GM18507 (cell line): ENCODE results near the gene RERE.

Experiments used
- DNase-seq: peaks from one replicate; pipeline ENCODE4 v3.0.0; 2011; ENCODE audit warnings: low read depth; ENCODE audit not compliant: insufficient read length; ENCODE audit errors: extremely low spot score
- FAIRE-seq: peaks from 2 replicates; lab custom pipeline; 2011; peaks lifted over from hg19 to GRCh38; lab: Jason Lieb, UNC

Gene RERE

GRCh38 chr1:8765198-8765597, 52.2 kb downstream of the RERE start:
- DNase-seq (no peak), FAIRE-seq (no peak)

DNA sequence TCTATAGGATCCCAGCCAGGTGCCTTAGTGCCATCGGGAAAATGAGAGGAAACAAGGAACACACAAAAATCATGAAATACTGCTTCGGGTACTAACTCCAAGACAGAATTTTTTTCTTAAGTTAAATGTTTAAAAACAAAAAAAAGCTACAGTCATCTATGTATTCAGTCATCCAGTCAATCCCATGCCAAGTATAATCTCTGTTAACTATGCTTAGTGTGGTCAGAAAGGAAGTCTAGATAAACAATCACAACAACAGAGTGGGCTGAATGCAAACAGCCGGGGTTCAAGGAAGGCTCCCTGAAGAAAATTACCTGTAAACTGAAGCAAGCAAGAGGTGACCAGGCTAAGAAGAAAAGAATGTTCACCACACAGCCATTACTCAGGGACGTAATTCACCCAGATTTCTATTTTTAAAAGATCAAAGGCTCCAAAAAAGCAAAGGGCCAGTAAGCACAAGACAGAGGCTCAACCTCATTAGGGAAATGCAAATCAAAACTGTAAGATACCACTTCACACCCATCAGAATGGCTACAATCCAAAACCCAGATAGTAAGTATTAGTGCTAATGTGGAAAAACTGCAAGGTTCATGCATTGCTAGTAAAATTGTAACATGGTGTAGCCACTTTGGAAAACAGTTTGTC, 53.0 kb downstream of the RERE start:
- DNase-seq (no peak), FAIRE-seq (peak; percentile 71)

DNA sequence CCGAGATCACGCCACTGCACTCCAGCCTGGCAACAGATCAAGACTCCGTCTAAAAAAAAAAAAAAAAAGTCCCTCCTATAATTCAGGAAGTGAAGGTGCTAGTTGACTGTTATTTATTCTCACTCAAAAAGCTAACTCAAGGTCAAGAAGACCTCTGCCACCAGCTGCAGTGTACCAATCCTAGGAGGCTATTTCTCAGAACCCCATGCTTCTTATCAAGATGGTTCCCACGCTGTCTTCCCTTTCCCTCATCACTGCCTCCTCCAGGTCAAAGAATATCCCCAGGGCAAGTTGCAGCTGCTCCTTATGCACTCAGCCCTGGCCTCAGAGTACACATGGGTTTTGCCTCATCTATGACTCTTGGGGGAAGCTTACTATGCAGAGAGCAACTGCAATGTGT, 53.6 kb downstream of the RERE start:
- FAIRE-seq = peak; percentile 77
- DNase-seq = no peak

GRCh38 chr1:8754993-8755392, 62.4 kb downstream of the RERE start:
- FAIRE-seq = peak; percentile 53
- DNase-seq = no peak

DNA sequence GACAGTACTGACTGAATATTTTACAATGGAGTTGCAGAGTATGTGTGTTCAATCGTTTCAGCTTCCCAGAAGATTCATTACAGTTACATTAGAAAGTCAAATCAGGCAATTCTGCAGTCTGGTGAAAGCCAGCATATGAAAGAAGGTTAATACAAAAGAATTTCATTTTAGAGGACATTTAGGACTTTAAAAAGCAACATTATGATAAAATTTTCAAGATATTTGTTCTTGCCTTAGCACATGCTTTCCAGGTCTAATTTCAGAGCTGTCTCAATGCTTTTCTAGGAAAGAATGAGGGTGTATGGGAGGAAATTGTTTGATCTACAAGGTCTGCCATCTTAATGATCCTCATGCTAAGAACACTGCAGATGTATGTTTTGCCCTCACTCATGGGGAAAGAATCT, 63.2 kb downstream of the RERE start:
- FAIRE-seq = no peak
- DNase-seq = no peak

- FAIRE-seq (no peak), DNase-seq (no peak)
Observed at GRCh38 chr1:8753736-8754135, 63.7 kb downstream of the RERE start.

- FAIRE-seq = no peak
- no peak for DNase-seq
Observed at GRCh38 chr1:8752921-8753713, 64.3 kb downstream of the RERE start.

DNA sequence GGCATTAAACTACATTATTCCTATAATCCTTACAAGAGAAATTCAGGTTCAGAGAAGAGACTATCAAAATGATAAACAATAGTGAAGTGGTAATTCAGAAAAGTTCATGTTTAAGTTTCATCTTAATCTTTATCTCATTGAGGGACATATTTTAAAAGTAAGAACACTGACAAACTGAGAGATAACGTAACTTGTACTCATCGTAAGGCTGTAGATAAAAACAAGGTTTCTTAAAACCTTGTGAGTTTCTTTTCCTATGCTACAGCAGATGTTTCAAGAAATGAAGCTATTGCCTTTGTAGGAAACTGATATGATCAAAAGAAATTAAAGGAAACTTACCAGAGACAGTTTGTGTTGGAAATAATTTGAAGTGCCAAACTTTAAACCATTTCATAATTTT, 65.0 kb downstream of the RERE start:
- FAIRE-seq = no peak
- no peak for DNase-seq

- no peak for DNase-seq
- no peak for FAIRE-seq
Observed at GRCh38 chr1:8751984-8752383, 65.5 kb downstream of the RERE start.

GRCh38 chr1:8747879-8748825, 69.3 kb downstream of the RERE start:
- FAIRE-seq = no peak
- no peak for DNase-seq

GRCh38 chr1:8746554-8746953, 70.9 kb downstream of the RERE start:
- FAIRE-seq (no peak), DNase-seq (no peak)

DNA sequence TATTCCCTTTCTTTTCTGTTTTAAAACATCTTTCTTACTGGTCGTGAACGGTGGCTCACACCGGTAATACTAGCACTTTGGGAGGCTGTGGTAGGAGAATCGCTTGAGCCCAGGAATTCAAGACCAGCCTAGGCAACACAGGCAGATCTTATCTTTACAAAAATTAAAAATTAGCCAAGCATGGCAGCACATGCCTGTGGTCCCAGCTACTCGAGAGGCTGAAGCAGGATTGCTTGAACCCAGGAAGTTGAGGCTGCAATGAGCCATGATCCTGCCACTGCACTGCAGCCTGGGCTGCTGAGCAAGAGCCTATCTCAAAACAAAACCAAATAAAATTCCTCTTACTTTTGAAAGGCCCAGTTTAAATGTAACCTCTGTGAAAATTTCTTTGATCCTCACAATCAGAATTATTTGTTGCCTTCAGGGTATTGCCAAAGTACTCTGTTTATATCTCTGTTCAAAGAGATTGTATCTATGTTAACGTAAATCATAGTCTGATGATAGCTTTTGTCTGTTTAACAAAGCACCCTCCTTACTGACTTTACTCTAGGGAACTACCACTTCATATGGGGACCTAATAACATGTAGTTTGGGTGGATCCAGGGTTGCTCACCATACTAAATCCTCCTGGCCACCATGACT, 71.6 kb downstream of the RERE start:
- FAIRE-seq (no peak), DNase-seq (no peak)

DNA sequence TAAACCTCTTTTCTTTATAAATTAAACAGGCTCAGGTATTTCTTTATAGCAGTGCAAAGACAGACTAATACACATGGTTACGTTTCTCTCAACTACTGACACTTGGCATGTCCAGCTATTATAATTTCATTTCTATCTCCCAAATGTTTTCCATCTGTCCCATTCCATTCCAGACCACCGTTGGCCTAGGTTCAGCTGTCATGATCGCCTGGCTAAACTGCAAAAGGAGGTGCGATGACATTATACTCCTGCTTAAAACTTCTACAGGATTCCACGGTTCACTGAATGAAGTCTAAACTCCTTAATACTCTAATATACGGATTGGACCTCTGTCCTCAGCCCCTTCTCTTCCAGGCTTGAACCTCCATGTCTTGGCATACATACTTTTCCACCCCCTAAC, 72.1 kb downstream of the RERE start:
- DNase-seq (no peak), FAIRE-seq (no peak)

DNA sequence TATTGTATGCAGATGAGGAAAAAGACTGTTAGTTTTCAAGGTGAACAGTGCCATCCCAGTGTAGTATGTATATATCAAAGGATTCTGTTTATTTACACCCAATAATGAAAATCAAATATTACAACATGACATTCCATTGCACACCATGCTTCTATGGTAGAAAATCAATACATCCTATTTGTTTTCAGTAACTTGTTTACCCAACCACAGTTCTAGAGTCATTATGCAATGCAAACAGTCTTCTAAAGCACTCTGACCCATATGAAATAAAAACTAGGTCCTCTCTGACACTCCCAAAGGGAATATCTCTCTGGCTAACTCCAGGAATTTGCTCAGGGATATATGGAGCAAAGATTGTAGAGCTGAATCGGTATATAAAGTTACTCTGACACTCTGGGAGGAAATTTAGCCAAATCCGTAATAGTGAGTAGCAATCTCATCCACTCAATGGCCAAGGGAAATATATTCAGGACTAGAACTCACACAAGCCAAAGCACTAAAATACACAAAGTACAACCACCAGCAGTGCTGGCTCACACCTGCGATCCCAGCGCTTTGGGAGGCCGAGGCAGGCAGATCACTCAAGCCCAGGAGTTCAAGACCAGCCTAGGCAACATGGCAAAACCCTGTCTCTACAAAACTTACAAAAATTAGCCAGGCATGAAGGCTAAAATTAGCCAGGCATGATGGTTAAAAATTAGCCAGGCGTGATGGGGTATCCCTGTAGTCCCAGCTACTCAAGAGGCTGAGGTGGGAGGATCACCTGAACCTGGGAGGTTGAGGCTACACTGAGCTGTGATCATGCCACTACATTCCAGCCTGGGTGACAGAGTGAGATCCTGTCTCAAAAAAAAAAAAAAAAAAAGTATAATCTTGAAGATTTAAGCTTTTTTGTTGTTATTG, 75.2 kb downstream of the RERE start:
- FAIRE-seq = no peak
- DNase-seq = no peak

GRCh38 chr1:8740034-8740449, 77.4 kb downstream of the RERE start:
- DNase-seq (no peak), FAIRE-seq (no peak)

DNA sequence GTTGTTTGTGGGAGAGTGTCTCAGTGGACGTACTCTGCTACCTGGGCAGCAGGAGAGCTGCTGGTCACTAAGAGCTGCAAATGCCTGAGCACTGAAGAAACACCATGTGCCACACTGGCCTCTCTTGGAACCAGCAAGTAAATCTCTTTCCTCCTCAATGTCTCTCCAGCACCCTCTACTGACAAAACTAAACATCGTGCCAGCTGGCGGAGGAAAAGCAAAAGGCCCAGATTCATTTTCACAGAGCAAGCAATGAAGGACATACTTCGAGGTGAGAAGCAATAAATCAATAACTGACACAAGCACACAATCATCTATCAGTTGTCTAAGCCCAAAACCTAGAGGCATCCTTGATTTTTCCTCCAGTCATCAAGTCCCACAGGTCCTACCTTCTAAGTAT, 78.1 kb downstream of the RERE start:
- no peak for DNase-seq
- no peak for FAIRE-seq

DNA sequence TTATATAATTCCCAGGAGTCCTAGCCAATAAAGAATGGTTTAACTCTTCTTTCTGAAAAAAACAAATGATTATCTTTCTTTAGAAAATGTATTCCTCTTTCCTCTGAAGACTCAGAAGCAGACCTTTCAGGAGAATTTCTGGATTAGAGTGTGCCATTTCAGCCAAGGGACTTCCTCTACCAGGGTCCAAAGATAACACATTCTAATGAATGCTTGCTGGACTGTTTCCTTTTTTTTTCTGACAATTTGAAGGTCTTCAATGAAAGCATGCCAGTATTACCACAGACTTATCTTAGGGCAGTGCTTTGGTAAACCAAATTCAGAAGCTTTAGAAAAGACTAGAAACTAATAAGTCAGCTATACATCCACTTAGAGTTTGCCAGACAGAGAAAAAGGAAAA, 80.5 kb downstream of the RERE start:
- peak; percentile 5 for FAIRE-seq
- no peak for DNase-seq

DNA sequence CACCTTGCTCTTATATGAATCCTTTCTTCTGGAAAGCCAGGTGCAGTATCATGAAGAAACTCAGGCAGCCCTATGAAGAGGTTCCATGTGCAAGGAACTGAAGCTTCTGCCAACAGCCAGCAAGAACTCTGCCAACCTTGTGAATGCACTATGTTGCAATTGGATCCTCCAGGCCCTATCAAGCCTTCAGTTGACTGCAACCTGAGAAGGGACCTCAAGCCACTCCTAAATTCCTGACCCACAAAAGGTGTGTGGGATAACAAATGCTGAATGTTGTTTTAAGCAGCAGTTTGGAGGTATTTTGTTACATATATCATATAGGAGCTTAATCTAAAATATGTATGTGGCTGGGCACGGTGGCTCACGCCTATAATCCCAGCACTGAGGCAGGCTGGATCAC, 84.0 kb downstream of the RERE start:
- no peak for FAIRE-seq
- no peak for DNase-seq

DNA sequence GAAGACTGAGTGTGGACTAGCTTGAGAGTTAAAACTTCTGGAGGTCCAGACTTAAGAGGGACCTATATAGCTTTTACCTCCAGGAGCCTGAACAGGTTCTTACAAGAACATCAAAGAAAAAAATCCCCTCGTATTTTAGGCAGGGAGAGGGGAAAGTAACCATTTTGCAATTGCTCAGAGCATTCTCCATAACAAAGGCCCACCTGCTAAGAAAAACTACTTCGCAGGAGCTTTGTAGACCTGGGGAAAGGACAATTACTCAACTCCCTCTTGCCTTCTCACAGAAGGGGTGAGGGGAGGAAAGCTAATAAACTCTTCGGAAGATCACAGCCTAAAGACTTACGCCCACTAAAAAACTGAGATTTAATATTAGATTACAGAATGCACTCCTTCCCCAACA, 86.3 kb downstream of the RERE start:
- FAIRE-seq = no peak
- no peak for DNase-seq
